ENCODE results near the gene CD40. TPM values are rescaled to one million over a fixed set of nuclear protein-coding genes. Genes with fewer than 3 reads are reported as not detected.

The CD40 gene
- polyA plus RNA-seq, 3 donors = 14.4 to 26.1 (median 18.8) TPM

DNA sequence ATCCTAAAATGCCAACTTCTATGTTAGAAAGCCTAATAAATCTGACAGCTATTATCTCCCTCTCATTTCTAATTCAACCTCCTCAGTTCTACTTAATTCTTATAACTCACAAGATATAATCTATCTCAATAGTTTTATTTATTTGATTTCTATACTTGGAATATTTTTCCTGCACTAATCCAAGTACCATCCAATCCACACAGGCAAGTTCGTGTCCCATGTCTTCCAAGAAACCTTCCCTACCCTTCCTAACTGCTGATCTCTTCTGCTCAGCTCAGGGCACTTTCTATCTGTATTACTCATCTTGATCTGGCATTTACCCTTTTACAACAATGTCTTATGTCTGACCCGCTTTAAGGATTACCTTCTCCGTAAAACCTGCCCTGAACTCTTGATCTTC is 46.5 kb upstream of the CD40 start:
- TF ChIP-seq, protein P1, sequence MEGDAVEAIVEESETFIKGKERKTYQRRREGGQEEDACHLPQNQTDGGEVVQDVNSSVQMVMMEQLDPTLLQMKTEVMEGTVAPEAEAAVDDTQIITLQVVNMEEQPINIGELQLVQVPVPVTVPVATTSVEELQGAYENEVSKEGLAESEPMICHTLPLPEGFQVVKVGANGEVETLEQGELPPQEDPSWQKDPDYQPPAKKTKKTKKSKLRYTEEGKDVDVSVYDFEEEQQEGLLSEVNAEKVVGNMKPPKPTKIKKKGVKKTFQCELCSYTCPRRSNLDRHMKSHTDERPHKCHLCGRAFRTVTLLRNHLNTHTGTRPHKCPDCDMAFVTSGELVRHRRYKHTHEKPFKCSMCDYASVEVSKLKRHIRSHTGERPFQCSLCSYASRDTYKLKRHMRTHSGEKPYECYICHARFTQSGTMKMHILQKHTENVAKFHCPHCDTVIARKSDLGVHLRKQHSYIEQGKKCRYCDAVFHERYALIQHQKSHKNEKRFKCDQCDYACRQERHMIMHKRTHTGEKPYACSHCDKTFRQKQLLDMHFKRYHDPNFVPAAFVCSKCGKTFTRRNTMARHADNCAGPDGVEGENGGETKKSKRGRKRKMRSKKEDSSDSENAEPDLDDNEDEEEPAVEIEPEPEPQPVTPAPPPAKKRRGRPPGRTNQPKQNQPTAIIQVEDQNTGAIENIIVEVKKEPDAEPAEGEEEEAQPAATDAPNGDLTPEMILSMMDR (IDR thresholded peaks at IDR 0.05) = no peak
- Mint-ChIP-seq H3K27ac (no peak overlapping the region), H3K4me1 (no peaks in the 10 kb centered on the region), H3K36me3 (peaks cover 39 to 47% of the 10 kb centered on the region in 2 donors), H3K4me3 (no peak overlapping the region), H3K9me3 (no peaks in the 10 kb centered on the region), H3K27me3 (ENCODE audit: low read depth in 3 of 3) (no peaks in the 10 kb centered on the region)
- peaks cover 92% of the 10 kb centered on the region for H4K20me1 ChIP-seq (ENCODE audit: insufficient read depth, low read length)
- DNase-seq = no peak
- intact Hi-C loops (cut with micrococcal nuclease) = no loop called here
- peaks cover 57 to 82% of the 10 kb centered on the region in 2 donors for H3K36me3 ChIP-seq (replicated peaks in 1 of 2; ENCODE audit: control insufficient read depth in 1 of 2, insufficient read depth in 2 of 2, low read length in 2 of 2)
- no peak overlapping the region for H3K4me3 ChIP-seq (replicated peaks in 1 of 3; ENCODE audit: low read depth in 2 of 3, low read length in 3 of 3)
- H3K4me2 ChIP-seq (replicated peaks; ENCODE audit: extremely low read depth, low read length, poor library complexity, severe bottlenecking) = no peak overlapping the region
- no peaks in the 10 kb centered on the region for H3K4me1 ChIP-seq (ENCODE audit: control insufficient read depth in 1 of 2, insufficient read depth in 2 of 2, low read length in 2 of 2)
- no peak overlapping the region for H3K9ac ChIP-seq (ENCODE audit: insufficient read depth, low read length, poor library complexity, severe bottlenecking)
- no peaks in the 10 kb centered on the region for H3K27me3 ChIP-seq (ENCODE audit: control insufficient read depth in 2 of 2, insufficient read depth in 2 of 2, low read length in 2 of 2)
- no peaks in the 10 kb centered on the region for H3K9me3 ChIP-seq (replicated peaks in 1 of 2; ENCODE audit: control insufficient read depth in 1 of 2, insufficient read depth in 1 of 2, low read length in 2 of 2)
- 100% methylated on average over 3 of the region's 3 CpGs for WGBS (ENCODE audit: insufficient coverage)
- no peak overlapping the region for H3K27ac ChIP-seq (ENCODE audit: low read depth in 1 of 2, low read length in 2 of 2)
- H3K79me2 ChIP-seq (ENCODE audit: insufficient read depth, low read length) = peaks cover 7% of the 10 kb centered on the region
- H2AFZ ChIP-seq (ENCODE audit: insufficient read depth, low read depth, low read length, poor library complexity, severe bottlenecking) = no peak overlapping the region

DNA sequence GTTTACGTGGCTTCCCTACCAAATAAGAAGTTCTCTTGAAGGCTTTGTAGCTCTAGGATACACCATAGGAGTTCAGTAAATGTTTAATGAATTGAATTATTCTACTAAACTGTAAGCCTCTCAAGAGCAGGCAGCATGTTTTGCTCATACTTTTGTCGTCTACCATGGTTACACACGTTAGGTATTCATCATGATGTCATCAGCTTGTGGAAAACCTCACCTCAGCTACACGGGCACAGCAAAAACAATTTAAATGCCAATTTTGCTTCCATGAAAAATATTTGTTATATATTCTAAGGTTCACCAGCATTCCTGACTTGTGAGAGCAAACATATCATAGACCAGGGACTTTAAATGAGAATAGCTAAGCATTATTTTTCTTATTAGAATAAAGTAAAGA is 45.1 kb upstream of the CD40 start:
- H3K27me3 ChIP-seq (ENCODE audit: control insufficient read depth in 2 of 2, insufficient read depth in 2 of 2, low read length in 2 of 2) = no peaks in the 10 kb centered on the region
- peaks cover 98% of the 10 kb centered on the region for H4K20me1 ChIP-seq (ENCODE audit: insufficient read depth, low read length)
- Mint-ChIP-seq H3K4me1 (no peaks in the 10 kb centered on the region), H3K9me3 (no peaks in the 10 kb centered on the region), H3K27ac (no peak overlapping the region), H3K36me3 (peaks cover 40 to 48% of the 10 kb centered on the region in 2 donors), H3K4me3 (no peak overlapping the region), H3K27me3 (ENCODE audit: low read depth in 3 of 3) (no peaks in the 10 kb centered on the region)
- H3K9ac ChIP-seq (ENCODE audit: insufficient read depth, low read length, poor library complexity, severe bottlenecking) = no peak overlapping the region
- no peak for DNase-seq
- intact Hi-C loops (cut with micrococcal nuclease) = no loop called here
- peaks cover 55 to 83% of the 10 kb centered on the region in 2 donors for H3K36me3 ChIP-seq (replicated peaks in 1 of 2; ENCODE audit: control insufficient read depth in 1 of 2, insufficient read depth in 2 of 2, low read length in 2 of 2)
- no peaks in the 10 kb centered on the region for H3K4me1 ChIP-seq (ENCODE audit: control insufficient read depth in 1 of 2, insufficient read depth in 2 of 2, low read length in 2 of 2)
- H3K4me3 ChIP-seq (replicated peaks in 1 of 3; ENCODE audit: low read depth in 2 of 3, low read length in 3 of 3) = no peak overlapping the region
- H2AFZ ChIP-seq (ENCODE audit: insufficient read depth, low read depth, low read length, poor library complexity, severe bottlenecking) = no peak overlapping the region
- no peak overlapping the region for H3K4me2 ChIP-seq (replicated peaks; ENCODE audit: extremely low read depth, low read length, poor library complexity, severe bottlenecking)
- H3K9me3 ChIP-seq (replicated peaks in 1 of 2; ENCODE audit: control insufficient read depth in 1 of 2, insufficient read depth in 1 of 2, low read length in 2 of 2) = no peaks in the 10 kb centered on the region
- TF ChIP-seq, protein P1 (IDR thresholded peaks at IDR 0.05) = no peak
- H3K79me2 ChIP-seq (ENCODE audit: insufficient read depth, low read length) = peaks cover 12% of the 10 kb centered on the region
- H3K27ac ChIP-seq (ENCODE audit: low read depth in 1 of 2, low read length in 2 of 2) = no peak overlapping the region
- WGBS (ENCODE audit: insufficient coverage) = no CpG with 5 or more reads among the region's 4 CpGs

Data from CD14-positive monocyte (primary cell).